Measurements from ENCODE around the gene LAYN. TPM values are rescaled to one million over a fixed set of nuclear protein-coding genes. Genes with fewer than 3 reads are reported as not detected.

The LAYN gene
- total and polyA plus RNA-seq, 9 of the 15 experiments (the other 6 are each of a cell fraction or from before 2014, with no cell fraction given): not detected

GRCh38 chr11:111591187-111591960, 50.9 kb downstream of the LAYN start:
- no peak overlapping the region for H3K4me2 ChIP-seq (ENCODE audit: insufficient read depth, low read length)
- no peaks in the 10 kb centered on the region for H3K4me1 ChIP-seq (replicated peaks in 1 of 2; ENCODE audit: control insufficient read depth in 2 of 2, insufficient read depth in 2 of 2, low read length in 2 of 2)
- H2AFZ ChIP-seq (ENCODE audit: low read depth, low read length): no peak overlapping the region
- CTCF ChIA-PET (ENCODE audit: low intra/inter-chr PET ratio): no interaction called here
- in situ Hi-C loops (cut with MboI) (no loop called here), intact Hi-C loops (cut with micrococcal nuclease) (no loop called here)
- H3K27ac ChIP-seq (ENCODE audit: extremely low read depth, low read depth, low read length): no peak overlapping the region
- 0 out of 5 replicates have a peak, but pooled peaks cover 0 to 2% of the 10 kb centered on the region in 2 experiments for H3K27me3 ChIP-seq (ENCODE audit: control insufficient read depth in 2 of 2, insufficient read depth in 2 of 2, low read length in 2 of 2)
- no peak overlapping the region for H3K9ac ChIP-seq (ENCODE audit: insufficient read depth in 1 of 2, low read depth in 2 of 2, low read length in 2 of 2)
- H3K4me3 ChIP-seq: no peak overlapping the region
- ATAC-seq: no peak; the same call in 2 of the 3 replicates
- H3K79me2 ChIP-seq (ENCODE audit: control insufficient read depth, insufficient read depth, low read length): no peaks in the 10 kb centered on the region
- 9% methylated on average over 4 of the region's 4 CpGs for WGBS (ENCODE audit: insufficient coverage, low coverage, missing lambda C conversion rate)
- DNase-seq (ENCODE audit: extremely low read depth in 1 of 4, low spot score in 3 of 4): no peak
- no TSS peak for BruUV-seq (replicated peaks)
- no peaks in the 10 kb centered on the region for H3K9me1 ChIP-seq (ENCODE audit: control insufficient read depth, insufficient read depth, low read length)
- no peak for TF ChIP-seq FOXJ3 (CRISPR knock-in tag; IDR thresholded peaks at IDR 0.05)
- TF ChIP-seq PBX2 (CRISPR knock-in tag; IDR thresholded peaks at IDR 0.05; ENCODE audit: low read depth): no peak
- TF ChIP-seq PBX2 (tag; conservative IDR thresholded peaks at IDR 0.05; ENCODE audit: low read depth): peak; percentile 51
- peak; percentile 22 for TF ChIP-seq MEIS2 (IDR thresholded peaks at IDR 0.05; ENCODE audit: partially characterized antibody)
- no peaks in the 10 kb centered on the region for H3K9me3 ChIP-seq (replicated peaks; ENCODE audit: control insufficient read depth, insufficient read depth, low read depth, low read length)
- no peak for FAIRE-seq
- H4K20me1 ChIP-seq (replicated peaks; ENCODE audit: control insufficient read depth, insufficient read depth, low read length): no peaks in the 10 kb centered on the region
- POLR2A ChIA-PET: interaction anchor here (1.2 kb wide), 1 partner anchor 71 kb away, joined by 3 read pairs; no protein-coding TSS in a partner anchor
- no peaks in the 10 kb centered on the region for H3K36me3 ChIP-seq (ENCODE audit: control insufficient read depth, insufficient read depth, low read length)

Data from K562 (cell line).